Measurements from ENCODE around the gene SCGB1A1. TPM values are rescaled to one million over a fixed set of nuclear protein-coding genes. Genes with fewer than 3 reads are reported as not detected.

SCGB1A1 gene
- not detected in 2 replicates for total RNA-seq

GRCh38 chr11:62418733-62419132 is at the start of gene SCGB1A1:
Gene SCGB1A1 (plus strand): TSS chr11:62419033. CDS start chr11:62419096, 63 bp downstream.

Other genes starting within 250 kb of the SCGB1A1 start
- not detected in 2 replicates for gene SCGB1D1, start 228.8 kb upstream of the SCGB1A1 start, total RNA-seq
- not detected in 2 replicates for gene SCGB2A1, start 210.4 kb upstream of the SCGB1A1 start, total RNA-seq
- not detected in 2 replicates for gene SCGB1D2, start 176.8 kb upstream of the SCGB1A1 start, total RNA-seq
- gene SCGB2A2, start 148.9 kb upstream of the SCGB1A1 start, total RNA-seq = not detected in 2 replicates
- gene SCGB1D4, start 120.0 kb upstream of the SCGB1A1 start, total RNA-seq = not detected in 2 replicates
- 1.9 TPM in 1 of 2 replicates, not detected in the other for gene ASRGL1, start 81.6 kb upstream of the SCGB1A1 start, total RNA-seq
- 448 and 668 TPM in 2 replicates for gene AHNAK, start 127.8 kb downstream of the SCGB1A1 start, total RNA-seq
- 1,841 and 2,603 TPM in 2 replicates for gene EEF1G, start 154.9 kb downstream of the SCGB1A1 start, total RNA-seq
- gene TUT1, start 172.5 kb downstream of the SCGB1A1 start, total RNA-seq = 7.0 and 9.0 TPM in 2 replicates
- gene MTA2, start 182.8 kb downstream of the SCGB1A1 start, total RNA-seq = 141 and 164 TPM in 2 replicates
- 12.1 and 17.8 TPM in 2 replicates for gene EML3, start 193.7 kb downstream of the SCGB1A1 start, total RNA-seq
- gene ROM1, start 194.2 kb downstream of the SCGB1A1 start, total RNA-seq = 1.4 and 3.0 TPM in 2 replicates
- 45.1 and 50.5 TPM in 2 replicates for gene B3GAT3, start 203.0 kb downstream of the SCGB1A1 start, total RNA-seq
- 132 and 144 TPM in 2 replicates for gene GANAB, start 227.6 kb downstream of the SCGB1A1 start, total RNA-seq
- gene INTS5, start 234.3 kb downstream of the SCGB1A1 start, total RNA-seq = 25.8 and 30.5 TPM in 2 replicates
- 23.9 and 32.8 TPM in 2 replicates for gene C11orf98, start 246.2 kb downstream of the SCGB1A1 start, total RNA-seq
- gene CSKMT, start 246.3 kb downstream of the SCGB1A1 start, total RNA-seq = 4.3 and 26.0 TPM in 2 replicates

Data from tracheal epithelial cell (primary cell).